ENCODE results near the gene GALNT10.

GRCh38 chr5:154242964-154243376, 52.4 kb downstream of the GALNT10 start:
- TF ChIP-seq CTCF (IDR thresholded peaks at IDR 0.05) (no peak), ZFX (IDR thresholded peaks at IDR 0.05; ENCODE audit: borderline replicate concordance) (no peak)
